Upper lobe of left lung (tissue), 6 donors: ENCODE results near the gene CCDC71L. TPM values are rescaled to one million over a fixed set of nuclear protein-coding genes. Genes with fewer than 3 reads are reported as not detected.

Experiments
- ATAC-seq, 2 donors: fragments of 200-7000 bp; cut with Tn5 transposase; one replicate each; pipeline ENCODE4 v1.9.1; 2022; ENCODE audit warnings: mild to moderate bottlenecking in 2 of 2, moderate library complexity in 2 of 2; ENCODE audit not compliant: low FRiP score in 2 of 2
- DNase-seq, 2 donors: peaks; one replicate each; pipeline ENCODE4 v3.0.0-alpha.2; 2019 to 2020
- H3K27ac ChIP-seq, 4 donors: fragments of 200-600 bp; sonication (generic); one replicate each; pipeline ENCODE4 v1.5.1; 2016 to 2019
- H3K27me3 ChIP-seq, 4 donors: fragments of 200-600 bp; sonication (generic); one replicate each; pipeline ENCODE4 v1.5.1; 2017 to 2019
- H3K36me3 ChIP-seq, 4 donors: fragments of 200-600 bp; sonication (generic); one replicate each; pipeline ENCODE4 v1.5.1; 2016 to 2019
- H3K4me1 ChIP-seq, 4 donors: fragments of 200-600 bp; sonication (generic); one replicate each; pipeline ENCODE4 v1.5.1; 2018 to 2019
- H3K4me3 ChIP-seq, 4 donors: fragments of 200-600 bp; sonication (generic); one replicate each; pipeline ENCODE4 v1.5.1; 2017 to 2019; ENCODE audit warnings: mild to moderate bottlenecking in 2 of 4, moderate library complexity in 1 of 4
- H3K9me3 ChIP-seq, 4 donors: fragments of 200-600 bp; sonication (generic); one replicate each; pipeline ENCODE4 v1.5.1; 2018 to 2019
- CTCF ChIP-seq, 6 experiments: fragments of 450-650 bp in 4 of 6; fragments of 200-600 bp in 2 of 6; sonication (generic) in 2 of 6; IDR thresholded peaks; one replicate each; pipeline ENCODE4 v1.5.1; 2016 to 2019; ENCODE audit warnings: antibody characterized with exemption in 6 of 6
- EP300 ChIP-seq, 4 donors: sonication (generic); formaldehyde crosslinking; IDR thresholded peaks; one replicate each; pipeline ENCODE4 v1.5.1; 2017; ENCODE audit warnings: antibody characterized with exemption in 4 of 4, control low read depth in 2 of 4
- POLR2A ChIP-seq, 4 donors: fragments of 450-650 bp; IDR thresholded peaks; one replicate each; pipeline ENCODE4 v1.5.1; 2016 to 2017; ENCODE audit warnings: antibody characterized with exemption in 4 of 4, mild to moderate bottlenecking in 2 of 4
- POLR2AphosphoS5 ChIP-seq, 2 donors: sonication (generic); formaldehyde crosslinking; IDR thresholded peaks; one replicate each; pipeline ENCODE4 v1.5.1; 2017; ENCODE audit warnings: antibody characterized with exemption in 2 of 2
- WGBS, 2 donors: methylation state at CpG; one replicate each; pipeline ENCODE4 v1.1.5; 2017 to 2018; 5-methylcytosine and 5-hydroxymethylcytosine counted together
- total RNA-seq, 6 donors: library from RNA; depleted of rRNA in 4 of 6; stranded (reverse); fragments of >200 nt in 4 of 6; gene quantifications; one replicate each; pipeline versions ENCODE4 v1.1.0 to v1.2.1, GENCODE V29; 2016 to 2021
- donor health status: DM: no; HTN: no; CAD: no; lungs with moderate emphysema.
- donor health status: DM: no; HTN: yes; CAD: no; lungs with severe emphysema.

Gene CCDC71L
- total RNA-seq, 6 donors from 2014 or later: 12.6 to 38.7 (median 21.3) TPM

GRCh38 chr7:106639476-106640334 is 21.3 kb downstream of the CCDC71L start:
- H3K9me3 ChIP-seq: no peaks in the 10 kb centered on the region
- H3K36me3 ChIP-seq: no peaks in the 10 kb centered on the region
- no peak overlapping the region for H3K27ac ChIP-seq
- no peaks in the 10 kb centered on the region for H3K4me1 ChIP-seq
- no peak for TF ChIP-seq CTCF (IDR thresholded peaks at IDR 0.05)
- TF ChIP-seq POLR2A (IDR thresholded peaks at IDR 0.05): no peak
- TF ChIP-seq EP300 (IDR thresholded peaks at IDR 0.05): no peak
- no peak for TF ChIP-seq POLR2AphosphoS5 (IDR thresholded peaks at IDR 0.05)
- ATAC-seq: no peak
- DNase-seq: no peak
- 78 to 83% methylated on average over 7 of the region's 7 CpGs for WGBS, 2 donors
- H3K27me3 ChIP-seq: no peaks in the 10 kb centered on the region
- H3K4me3 ChIP-seq: no peak overlapping the region

GRCh38 chr7:106635411-106635810 is 25.5 kb downstream of the CCDC71L start:
- DNase-seq: no peak
- no peak for ATAC-seq
- TF ChIP-seq EP300 (IDR thresholded peaks at IDR 0.05) (no peak), POLR2AphosphoS5 (IDR thresholded peaks at IDR 0.05) (no peak), POLR2A (IDR thresholded peaks at IDR 0.05) (no peak), CTCF (IDR thresholded peaks at IDR 0.05) (no peak)
- WGBS, 2 donors: 80 to 81% methylated on average over 2 of the region's 2 CpGs
- Histone ChIP-seq H3K9me3 (no peaks in the 10 kb centered on the region), H3K27ac (no peak overlapping the region), H3K4me1 (no peaks in the 10 kb centered on the region), H3K27me3 (no peaks in the 10 kb centered on the region), H3K36me3 (no peaks in the 10 kb centered on the region), H3K4me3 (no peak overlapping the region)

GRCh38 chr7:106634958-106635357 is 26.0 kb downstream of the CCDC71L start:
- Histone ChIP-seq H3K27ac (no peak overlapping the region), H3K36me3 (no peaks in the 10 kb centered on the region), H3K4me3 (no peak overlapping the region), H3K27me3 (no peaks in the 10 kb centered on the region), H3K4me1 (no peaks in the 10 kb centered on the region), H3K9me3 (no peaks in the 10 kb centered on the region)
- no peak for TF ChIP-seq POLR2A (IDR thresholded peaks at IDR 0.05)
- TF ChIP-seq CTCF (IDR thresholded peaks at IDR 0.05): no peak
- no peak for TF ChIP-seq POLR2AphosphoS5 (IDR thresholded peaks at IDR 0.05)
- no peak for TF ChIP-seq EP300 (IDR thresholded peaks at IDR 0.05)
- WGBS, 2 donors: 91 to 96% methylated on average over 2 of the region's 2 CpGs
- no peak for ATAC-seq
- no peak for DNase-seq

- no peaks in the 10 kb centered on the region for H3K36me3 ChIP-seq
- no peak overlapping the region for H3K27ac ChIP-seq
- TF ChIP-seq CTCF (IDR thresholded peaks at IDR 0.05) (no peak), POLR2A (IDR thresholded peaks at IDR 0.05) (no peak), EP300 (IDR thresholded peaks at IDR 0.05) (no peak), POLR2AphosphoS5 (IDR thresholded peaks at IDR 0.05) (no peak)
- H3K4me1 ChIP-seq: peaks cover 0 to 10% (median 2%) of the 10 kb centered on the region in 4 donors
- no peak overlapping the region for H3K4me3 ChIP-seq
- no peak for ATAC-seq
- no peaks in the 10 kb centered on the region for H3K9me3 ChIP-seq
- DNase-seq: no peak
- H3K27me3 ChIP-seq: no peaks in the 10 kb centered on the region
These were observed 30.3 kb downstream of the CCDC71L start for GRCh38 chr7:106630648-106631047.

- Histone ChIP-seq H3K9me3 (no peaks in the 10 kb centered on the region), H3K4me3 (no peak overlapping the region), H3K36me3 (no peaks in the 10 kb centered on the region), H3K27me3 (no peaks in the 10 kb centered on the region), H3K27ac (no peak overlapping the region), H3K4me1 (peaks cover 0 to 12% (median 6%) of the 10 kb centered on the region in 4 donors)
- no peak for ATAC-seq
- DNase-seq: no peak
- WGBS, 2 donors: 65 to 71% methylated on average over 2 of the region's 2 CpGs
- no peak for TF ChIP-seq EP300 (IDR thresholded peaks at IDR 0.05)
- no peak for TF ChIP-seq POLR2A (IDR thresholded peaks at IDR 0.05)
- TF ChIP-seq CTCF (IDR thresholded peaks at IDR 0.05): no peak
- no peak for TF ChIP-seq POLR2AphosphoS5 (IDR thresholded peaks at IDR 0.05)
These were observed 31.4 kb downstream of the CCDC71L start for GRCh38 chr7:106629516-106629915.
